ENCODE measurements around the gene GNAL. TPM values are rescaled to one million over a fixed set of nuclear protein-coding genes. Genes with fewer than 3 reads are reported as not detected.

Gene GNAL
- total RNA-seq, 4 donors from 2014 or later: 1.9 to 12.8 (median 7.0) TPM

- no peak for ATAC-seq (ENCODE audit: low FRiP score)
- DNase-seq (ENCODE audit: low spot score): no peak
- TF ChIP-seq CTCF (IDR thresholded peaks at IDR 0.05): no peak
These were observed 70.4 kb downstream of the GNAL start for GRCh38 chr18:11759456-11759855.

- ATAC-seq (ENCODE audit: low FRiP score): no peak
- DNase-seq (ENCODE audit: low spot score): no peak
- no peak for TF ChIP-seq CTCF (IDR thresholded peaks at IDR 0.05)
These were observed 71.6 kb downstream of the GNAL start for GRCh38 chr18:11760498-11761167.

DNA sequence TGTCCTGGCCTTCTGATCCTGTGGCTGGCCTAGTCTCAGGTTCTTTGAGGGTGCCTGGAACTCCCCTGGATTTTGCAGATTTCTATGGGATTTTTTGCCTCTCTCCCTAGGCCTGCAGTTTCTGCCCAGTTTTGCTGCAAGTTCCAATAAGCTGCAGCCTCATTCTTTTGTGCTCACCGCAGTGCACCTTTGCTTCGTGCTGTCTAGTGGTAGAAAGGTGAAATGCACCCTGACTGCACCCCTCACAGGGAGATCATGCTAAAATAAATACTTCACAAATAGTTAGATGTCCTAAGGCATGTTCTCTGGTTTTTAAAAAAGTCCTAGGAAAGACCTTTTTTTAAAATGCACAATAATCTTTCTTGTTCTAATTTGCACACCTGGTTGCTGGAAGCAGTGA, 72.5 kb downstream of the GNAL start:
- DNase-seq (ENCODE audit: low spot score) (no peak), ATAC-seq (ENCODE audit: low FRiP score) (no peak)
- no peak for TF ChIP-seq CTCF (IDR thresholded peaks at IDR 0.05)

GRCh38 chr18:11762429-11762828, 73.4 kb downstream of the GNAL start:
- no peak for DNase-seq (ENCODE audit: low spot score)
- no peak for ATAC-seq (ENCODE audit: low FRiP score)
- no peak for TF ChIP-seq CTCF (IDR thresholded peaks at IDR 0.05)

- ATAC-seq (ENCODE audit: low FRiP score) (no peak), DNase-seq (ENCODE audit: low spot score) (no peak)
- no peak for TF ChIP-seq CTCF (IDR thresholded peaks at IDR 0.05)
These were observed 78.3 kb downstream of the GNAL start for GRCh38 chr18:11767329-11767728.

- TF ChIP-seq CTCF (IDR thresholded peaks at IDR 0.05): no peak
- DNase-seq (ENCODE audit: low spot score): no peak
- ATAC-seq (ENCODE audit: low FRiP score): no peak
These were observed 78.9 kb downstream of the GNAL start for GRCh38 chr18:11767935-11768334.

DNA sequence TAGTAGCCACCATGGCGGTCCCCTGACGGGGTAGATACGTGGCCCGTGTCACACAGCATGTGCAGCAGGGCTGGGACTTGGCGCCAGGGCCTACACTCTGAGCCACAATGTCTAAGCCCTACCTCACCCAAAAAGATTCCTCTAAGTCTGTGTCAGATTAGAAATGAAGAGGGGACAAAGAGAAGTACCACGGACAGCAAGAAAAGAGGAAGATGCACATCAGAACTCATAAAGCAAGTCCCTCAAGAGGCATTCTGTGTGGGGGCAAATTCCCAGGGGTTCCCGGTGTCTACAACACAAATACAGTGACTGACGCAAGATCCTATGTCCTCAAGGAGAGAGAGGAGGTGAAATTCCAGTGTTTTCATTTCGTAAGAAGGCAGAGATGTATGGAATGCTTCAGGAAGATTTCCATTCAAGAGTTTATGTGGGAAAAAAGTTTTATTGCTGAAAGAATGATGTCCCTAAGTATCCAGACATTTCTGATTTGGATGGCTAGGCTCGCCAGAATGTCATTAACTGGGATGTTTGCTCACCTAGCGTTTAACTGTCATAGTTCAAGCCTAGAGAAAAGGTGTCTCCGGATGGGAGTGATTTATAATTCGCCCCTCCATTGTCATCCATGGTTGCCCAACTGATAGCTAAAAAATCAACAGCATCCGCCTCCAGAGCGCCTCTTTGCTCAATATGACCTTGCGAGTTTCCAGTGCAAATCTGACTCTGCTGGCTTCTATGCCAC, 86.5 kb downstream of the GNAL start:
- no peak for DNase-seq (ENCODE audit: low spot score)
- no peak for ATAC-seq (ENCODE audit: low FRiP score)
- TF ChIP-seq CTCF (IDR thresholded peaks at IDR 0.05): no peak

Data from omental fat pad (tissue), 4 donors.